Psoas muscle (tissue), 8 donors: Measurements from ENCODE around the gene STK38. TPM values are rescaled to one million over a fixed set of nuclear protein-coding genes. Genes with fewer than 3 reads are reported as not detected.
A peak's percentile ranks its signal among the peaks of the same experiment; 100 is the strongest.

Source experiments
- ATAC-seq, 4 donors: fragments of 200-7000 bp; cut with Tn5 transposase; one replicate each; pipeline ENCODE4 v1.9.1; 2020; ENCODE audit warnings: moderate library complexity in 3 of 4, mild to moderate bottlenecking in 2 of 4
- DNase-seq, 2 donors: peaks; one replicate each; pipeline ENCODE4 v3.0.0-alpha.2; 2020
- H3K27ac ChIP-seq: fragments of 200-600 bp; one replicate; pipeline ENCODE4 v1.8.0; 2022
- H3K27me3 ChIP-seq, 3 donors: fragments of 200-600 bp in 1 of 3; one replicate each; pipeline versions ENCODE4 v1.6.1 to v1.8.0; 2013 to 2022; ENCODE audit warnings: low read length in 2 of 3, mild to moderate bottlenecking in 2 of 3, moderate library complexity in 1 of 3; ENCODE audit not compliant: insufficient read depth in 3 of 3
- H3K36me3 ChIP-seq, 2 donors: fragments of 200-600 bp in 1 of 2; one replicate each; pipeline versions ENCODE4 v1.6.1 to v1.8.0; 2013 to 2022; ENCODE audit warnings: low read depth in 1 of 2, mild to moderate bottlenecking in 1 of 2, moderate library complexity in 1 of 2; ENCODE audit not compliant: insufficient read depth in 1 of 2
- H3K4me1 ChIP-seq: fragments of 200-600 bp; one replicate; pipeline ENCODE4 v1.8.0; 2022
- H3K4me3 ChIP-seq: fragments of 200-600 bp; one replicate; pipeline ENCODE4 v1.8.0; 2022; ENCODE audit warnings: mild to moderate bottlenecking
- H3K9me3 ChIP-seq: fragments of 200-600 bp; one replicate; pipeline ENCODE4 v1.8.0; 2022
- WGBS, 3 donors: extraction: QIAGEN DNeasy Blood & Tissue Kit; methylation state at CpG; one replicate each; pipeline versions ENCODE4 v1.1.6 to v1.1.7; 2013; 5-methylcytosine and 5-hydroxymethylcytosine counted together
- intact Hi-C, 2 donors: fragments of 100-400 bp; cut with DNase I; formaldehyde crosslinking; loops; one replicate each; pipeline versions ENCODE4 v1.11.0 to v1.14.2; 2022
- polyA plus RNA-seq, 3 donors: library from polyadenylated mRNA; stranded (reverse); fragments of 200-250 nt; gene quantifications; one replicate each; pipeline ENCODE4 v1.2.3, GENCODE V29; 2013
- total RNA-seq, 4 donors: library from RNA; stranded (reverse); fragmentation: NEBNext Ultra II Directional in 2 of 4; extraction: Animal tissue kit (Norgen Biotek cat#: 25700) in 2 of 4; gene quantifications; one replicate each; pipeline versions ENCODE4 v1.2.1 to v1.2.4, GENCODE V29; 2021 to 2023
- TF ChIP-seq, protein P1 (sequence below): fragments of 200-600 bp; IDR thresholded peaks from one replicate; pipeline ENCODE4 v1.8.0; 2022; ENCODE audit warnings: antibody characterized with exemption
- donor health status: healthy with polysubstance abuse.
- donor health status: DM: no; HTN: no; CAD: no; lungs with moderate emphysema.
- donor health status: Bipolar disorder and iron deficiency.
- donor health status: healthy.
- donor health status: DM: yes; HTN: yes; CAD: no.
- donor health status: DM: no; HTN: no; CAD: no.
- donor health status: DM: no; HTN: no; CAD: no.
- donor health status: DM: yes; HTN: yes; CAD: no.

Gene STK38
- total and polyA plus RNA-seq, 7 donors: 7.7 to 18.9 (median 11.7) TPM

- H3K4me3 ChIP-seq: no peak overlapping the region
- H3K27me3 ChIP-seq: no peaks in the 10 kb centered on the region
- intact Hi-C loops: no loop called here
- no peak overlapping the region for H3K27ac ChIP-seq
- WGBS, 3 donors: 89 to 96% (median 91%) methylated on average over 4 of the region's 4 CpGs
- H3K9me3 ChIP-seq: no peaks in the 10 kb centered on the region
- no peaks in the 10 kb centered on the region for H3K4me1 ChIP-seq
- ATAC-seq: no peak
- H3K36me3 ChIP-seq: no peaks in the 10 kb centered on the region
- TF ChIP-seq, protein P1, sequence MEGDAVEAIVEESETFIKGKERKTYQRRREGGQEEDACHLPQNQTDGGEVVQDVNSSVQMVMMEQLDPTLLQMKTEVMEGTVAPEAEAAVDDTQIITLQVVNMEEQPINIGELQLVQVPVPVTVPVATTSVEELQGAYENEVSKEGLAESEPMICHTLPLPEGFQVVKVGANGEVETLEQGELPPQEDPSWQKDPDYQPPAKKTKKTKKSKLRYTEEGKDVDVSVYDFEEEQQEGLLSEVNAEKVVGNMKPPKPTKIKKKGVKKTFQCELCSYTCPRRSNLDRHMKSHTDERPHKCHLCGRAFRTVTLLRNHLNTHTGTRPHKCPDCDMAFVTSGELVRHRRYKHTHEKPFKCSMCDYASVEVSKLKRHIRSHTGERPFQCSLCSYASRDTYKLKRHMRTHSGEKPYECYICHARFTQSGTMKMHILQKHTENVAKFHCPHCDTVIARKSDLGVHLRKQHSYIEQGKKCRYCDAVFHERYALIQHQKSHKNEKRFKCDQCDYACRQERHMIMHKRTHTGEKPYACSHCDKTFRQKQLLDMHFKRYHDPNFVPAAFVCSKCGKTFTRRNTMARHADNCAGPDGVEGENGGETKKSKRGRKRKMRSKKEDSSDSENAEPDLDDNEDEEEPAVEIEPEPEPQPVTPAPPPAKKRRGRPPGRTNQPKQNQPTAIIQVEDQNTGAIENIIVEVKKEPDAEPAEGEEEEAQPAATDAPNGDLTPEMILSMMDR: no peak
- DNase-seq: no peak
Measured at GRCh38 chr6:36581716-36582115, 34.4 kb upstream of the STK38 start.

- Histone ChIP-seq H3K9me3 (no peaks in the 10 kb centered on the region), H3K4me3 (no peak overlapping the region), H3K27ac (peak overlapping the region; percentile 36), H3K36me3 (no peaks in the 10 kb centered on the region), H3K4me1 (no peaks in the 10 kb centered on the region), H3K27me3 (no peaks in the 10 kb centered on the region)
- intact Hi-C loops: no loop called here
- TF ChIP-seq, protein P1: no peak
- no peak for ATAC-seq
- no peak for DNase-seq
- WGBS, 3 donors: 75 to 86% (median 85%) methylated on average over 8 of the region's 8 CpGs
Measured at GRCh38 chr6:36580184-36580526, 32.9 kb upstream of the STK38 start.

- Histone ChIP-seq H3K9me3 (no peaks in the 10 kb centered on the region), H3K36me3 (no peaks in the 10 kb centered on the region), H3K27me3 (no peaks in the 10 kb centered on the region), H3K4me3 (no peak overlapping the region), H3K27ac (no peak overlapping the region), H3K4me1 (no peaks in the 10 kb centered on the region)
- TF ChIP-seq, protein P1: no peak
- no peak for DNase-seq
- WGBS, 3 donors: 96 to 97% (median 96%) methylated on average over 4 of the region's 4 CpGs
- no peak for ATAC-seq
- intact Hi-C loops: no loop called here
Measured at GRCh38 chr6:36578431-36578830, 31.2 kb upstream of the STK38 start.

- Histone ChIP-seq H3K27me3 (no peaks in the 10 kb centered on the region), H3K27ac (no peak overlapping the region), H3K9me3 (no peaks in the 10 kb centered on the region), H3K36me3 (no peaks in the 10 kb centered on the region), H3K4me3 (no peak overlapping the region), H3K4me1 (no peaks in the 10 kb centered on the region)
- TF ChIP-seq, protein P1: no peak
- intact Hi-C loops: no loop called here
- ATAC-seq (no peak), DNase-seq (no peak)
- 93 to 96% (median 95%) methylated on average over 5 of the region's 5 CpGs for WGBS, 3 donors
Measured at GRCh38 chr6:36578030-36578429, 30.8 kb upstream of the STK38 start.

- no peaks in the 10 kb centered on the region for H3K4me1 ChIP-seq
- DNase-seq (no peak), ATAC-seq (no peak)
- H3K9me3 ChIP-seq: no peaks in the 10 kb centered on the region
- no peaks in the 10 kb centered on the region for H3K36me3 ChIP-seq
- WGBS, 3 donors: 34 to 44% (median 42%) methylated on average over 2 of the region's 2 CpGs
- no peak overlapping the region for H3K27ac ChIP-seq
- intact Hi-C loops: no loop called here
- TF ChIP-seq, protein P1: no peak
- no peaks in the 10 kb centered on the region for H3K27me3 ChIP-seq
- no peak overlapping the region for H3K4me3 ChIP-seq
Measured at GRCh38 chr6:36577301-36577700, 30.0 kb upstream of the STK38 start.
